HG03460 (cell line): ENCODE results near the gene GPC3.

Experiments
- ATAC-seq: cut with Tn5 transposase; IDR thresholded peaks from one replicate; pipeline ENCODE4 v1.9.1; 2021; ENCODE audit not compliant: unreplicated experiment

GPC3 gene

GRCh38 chrX:133933316-133933715 is 52.1 kb downstream of the GPC3 start:
- ATAC-seq = no peak

GRCh38 chrX:133929836-133930464 is 55.4 kb downstream of the GPC3 start:
- no peak for ATAC-seq

GRCh38 chrX:133928365-133928764 is 57.0 kb downstream of the GPC3 start:
- no peak for ATAC-seq

GRCh38 chrX:133926809-133927208 is 58.6 kb downstream of the GPC3 start:
- no peak for ATAC-seq

GRCh38 chrX:133926099-133926498 is 59.3 kb downstream of the GPC3 start:
- ATAC-seq = no peak

GRCh38 chrX:133924548-133924947 is 60.8 kb downstream of the GPC3 start:
- ATAC-seq = no peak

- no peak for ATAC-seq
These were observed 61.8 kb downstream of the GPC3 start for GRCh38 chrX:133923548-133923947.

- peak; percentile 76 for ATAC-seq
These were observed 62.3 kb downstream of the GPC3 start for GRCh38 chrX:133923113-133923512.

- ATAC-seq = no peak
These were observed 63.0 kb downstream of the GPC3 start for GRCh38 chrX:133922390-133922771.

GRCh38 chrX:133921764-133922389 is 63.5 kb downstream of the GPC3 start:
- ATAC-seq = peak; percentile 56

- ATAC-seq = no peak
These were observed 64.3 kb downstream of the GPC3 start for GRCh38 chrX:133921086-133921485.

GRCh38 chrX:133918361-133918771 is 67.0 kb downstream of the GPC3 start:
- no peak for ATAC-seq

GRCh38 chrX:133916984-133917722 is 68.2 kb downstream of the GPC3 start:
- ATAC-seq = no peak

GRCh38 chrX:133913658-133914388 is 71.6 kb downstream of the GPC3 start:
- ATAC-seq = no peak

- ATAC-seq = no peak
These were observed 72.4 kb downstream of the GPC3 start for GRCh38 chrX:133913009-133913408.

GRCh38 chrX:133911825-133912495 is 73.4 kb downstream of the GPC3 start:
- ATAC-seq = no peak

- no peak for ATAC-seq
These were observed 74.9 kb downstream of the GPC3 start for GRCh38 chrX:133910539-133910938.

- no peak for ATAC-seq
These were observed 75.5 kb downstream of the GPC3 start for GRCh38 chrX:133909888-133910287.

GRCh38 chrX:133908223-133908955 is 77.0 kb downstream of the GPC3 start:
- no peak for ATAC-seq

- ATAC-seq = no peak
These were observed 77.8 kb downstream of the GPC3 start for GRCh38 chrX:133907606-133908005.
